GM23248 (cell line): ENCODE results near the gene TRIM68.

Experiments used
- EZH2 ChIP-seq: fragments of 200-600 bp; sonication (generic); IDR thresholded peaks from 2 replicates; pipeline ENCODE4 v1.6.1; 2018; ENCODE audit warnings: antibody characterized with exemption, mild to moderate bottlenecking; ENCODE audit not compliant: insufficient read depth, poor library complexity, severe bottlenecking
- EZH2phosphoT487 ChIP-seq: fragments of 200-600 bp; sonication (generic); IDR thresholded peaks from 2 replicates; pipeline ENCODE4 v1.6.1; 2018; ENCODE audit warnings: antibody characterized with exemption, moderate library complexity, mild to moderate bottlenecking, low read depth; ENCODE audit not compliant: insufficient read depth

GRCh38 chr11:4643076-4643475 lies 35.0 kb upstream of the TRIM68 start:
- no peak for TF ChIP-seq EZH2phosphoT487
- no peak for TF ChIP-seq EZH2
